HepG2 (cell line): ENCODE measurements around the gene ALKBH2. TPM values are rescaled to one million over a fixed set of nuclear protein-coding genes. Genes with fewer than 3 reads are reported as not detected.
A peak's percentile ranks its signal among the peaks of the same experiment; 100 is the strongest.

Source experiments
- ATF7 ChIP-seq, 2 experiments: fragments of 450-650 bp in 1 of 2; sonication (generic) in 1 of 2; formaldehyde crosslinking in 1 of 2; IDR thresholded peaks; 2 replicates each; pipeline versions ENCODE4 v1.4.0 to v1.6.1; 2016 to 2020; ENCODE audit warnings: antibody characterized with exemption in 1 of 2, mild to moderate bottlenecking in 1 of 2, missing genetic modification reagents in 1 of 2
- ATRX ChIP-seq: sonication (generic); formaldehyde crosslinking; IDR thresholded peaks from 2 replicates; pipeline ENCODE4 v1.4.0; 2020; ENCODE audit warnings: missing genetic modification reagents, borderline replicate concordance
- BRD4 ChIP-seq: sonication (generic); formaldehyde crosslinking; IDR thresholded peaks from 2 replicates; pipeline ENCODE4 v1.4.0; 2020; ENCODE audit warnings: missing genetic modification reagents
- CHD2 ChIP-seq: IDR thresholded peaks from 2 replicates; pipeline ENCODE4 v1.6.1; 2011; ENCODE audit warnings: low read depth, low read length, improper control_type of control experiment
- DPF2 ChIP-seq: sonication (generic); formaldehyde crosslinking; IDR thresholded peaks from 2 replicates; pipeline ENCODE4 v1.4.0; 2020; ENCODE audit warnings: mild to moderate bottlenecking, low read depth, missing genetic modification reagents, borderline replicate concordance
- ETV5 ChIP-seq: IDR thresholded peaks from 2 replicates; pipeline ENCODE4 v1.6.1; 2018; ENCODE audit warnings: missing biosample characterization, missing genetic modification reagents, inconsistent platforms, borderline replicate concordance
- HINFP ChIP-seq: sonication (generic); formaldehyde crosslinking; IDR thresholded peaks from 2 replicates; pipeline ENCODE4 v1.4.0; 2020; ENCODE audit warnings: low read depth, mild to moderate bottlenecking, missing genetic modification reagents
- KAT8 ChIP-seq: IDR thresholded peaks from 2 replicates; pipeline ENCODE4 v1.6.1; 2016; ENCODE audit warnings: missing genetic modification reagents, missing compliant biosample characterization
- KDM5B ChIP-seq: sonication (generic); formaldehyde crosslinking; IDR thresholded peaks from 2 replicates; pipeline ENCODE4 v1.4.0; 2020; ENCODE audit warnings: missing genetic modification reagents, mild to moderate bottlenecking, borderline replicate concordance
- KDM6A ChIP-seq: IDR thresholded peaks from 2 replicates; pipeline ENCODE4 v1.6.1; 2016; ENCODE audit warnings: low read depth
- MAFF ChIP-seq: IDR thresholded peaks from 2 replicates; pipeline ENCODE4 v1.6.1; 2011; ENCODE audit warnings: low read depth, low read length, improper control_type of control experiment
- MEIS2 ChIP-seq: sonication (generic); formaldehyde crosslinking; IDR thresholded peaks from 2 replicates; pipeline ENCODE4 v1.9.0; 2021; ENCODE audit warnings: mild to moderate bottlenecking, missing genetic modification reagents
- POLR2AphosphoS5 ChIP-seq: IDR thresholded peaks from 2 replicates; pipeline ENCODE4 v1.6.1; 2012; ENCODE audit warnings: low read depth, low read length
- RFXAP ChIP-seq: sonication (generic); formaldehyde crosslinking; IDR thresholded peaks from 2 replicates; pipeline ENCODE4 v1.4.0; 2020; ENCODE audit warnings: missing genetic modification reagents, borderline replicate concordance
- SALL1 ChIP-seq: sonication (generic); formaldehyde crosslinking; IDR thresholded peaks from 2 replicates; pipeline ENCODE4 v1.8.0; 2022; ENCODE audit warnings: mild to moderate bottlenecking, missing genetic modification reagents
- SAP130 ChIP-seq: IDR thresholded peaks from 2 replicates; pipeline ENCODE4 v1.6.1; 2016; ENCODE audit warnings: low read depth
- SIX4 ChIP-seq: sonication (generic); formaldehyde crosslinking; IDR thresholded peaks from 2 replicates; pipeline ENCODE4 v1.4.0; 2020; ENCODE audit warnings: missing genetic modification reagents
- ZFP1 ChIP-seq: IDR thresholded peaks from 2 replicates; pipeline ENCODE4 v1.6.1; 2016
- ZFP37 ChIP-seq: sonication (generic); formaldehyde crosslinking; IDR thresholded peaks from 2 replicates; pipeline ENCODE4 v1.4.0; 2020; ENCODE audit warnings: missing genetic modification reagents, borderline replicate concordance
- ZNF362 ChIP-seq: sonication (generic); formaldehyde crosslinking; IDR thresholded peaks from 2 replicates; pipeline ENCODE4 v1.4.0; 2020; ENCODE audit warnings: missing genetic modification reagents, mild to moderate bottlenecking, borderline replicate concordance
- ZNF614 ChIP-seq: IDR thresholded peaks from 2 replicates; pipeline ENCODE4 v1.6.1; 2018; ENCODE audit warnings: missing biosample characterization, missing genetic modification reagents, inconsistent platforms, borderline replicate concordance
- ZNF768 ChIP-seq: sonication (generic); formaldehyde crosslinking; IDR thresholded peaks from 2 replicates; pipeline ENCODE4 v1.4.0; 2020; ENCODE audit warnings: missing genetic modification reagents
- polyA plus RNA-seq, 8 experiments: library from polyadenylated mRNA; depleted of rRNA in 3 of 8; stranded (reverse) in 7 of 8; unstranded in 1 of 8; fragments of >200 nt; fragmentation: Illumina TruSeq in 4 of 8; extraction: Trizol in 4 of 8; gene quantifications; 2 replicates each; pipeline versions ENCODE4 v1.2.1 to v1.2.3, GENCODE V29; 2011 to 2016; ENCODE audit warnings: low read depth in 4 of 8, missing spikeins in 1 of 8, mixed read lengths in 1 of 8; ENCODE audit not compliant: insufficient read depth in 1 of 8
- total RNA-seq, 5 experiments: library from RNA; depleted of rRNA; stranded (reverse); fragments of >200 nt; fragmentation: Illumina TruSeq; extraction: Trizol; gene quantifications; 2 replicates each; pipeline ENCODE4 v1.2.3, GENCODE V29; 2016; ENCODE audit warnings: low read depth in 1 of 5
- TF ChIP-seq, protein P1 (sequence below): IDR thresholded peaks from 2 replicates; pipeline ENCODE4 v1.6.1; 2016; ENCODE audit warnings: missing genetic modification reagents, missing compliant biosample characterization
- TF ChIP-seq, protein P2 (sequence below): sonication (generic); formaldehyde crosslinking; IDR thresholded peaks from 2 replicates; pipeline ENCODE4 v1.4.0; 2020; ENCODE audit warnings: missing genetic modification reagents
- TF ChIP-seq, protein P3 (sequence below), 2 experiments: sonication (generic) in 1 of 2; formaldehyde crosslinking in 1 of 2; IDR thresholded peaks; 2 replicates each; pipeline versions ENCODE4 v1.4.0 to v1.6.1; 2018 to 2020; ENCODE audit warnings: missing genetic modification reagents in 2 of 2, borderline replicate concordance in 1 of 2, low read depth in 1 of 2, mild to moderate bottlenecking in 1 of 2, missing biosample characterization in 1 of 2

The ALKBH2 gene
- total and polyA plus RNA-seq, 2 of the 13 experiments (the other 11 are each of a cell fraction or from before 2014, with no cell fraction given) = 21.0 to 40.5 TPM

DNA sequence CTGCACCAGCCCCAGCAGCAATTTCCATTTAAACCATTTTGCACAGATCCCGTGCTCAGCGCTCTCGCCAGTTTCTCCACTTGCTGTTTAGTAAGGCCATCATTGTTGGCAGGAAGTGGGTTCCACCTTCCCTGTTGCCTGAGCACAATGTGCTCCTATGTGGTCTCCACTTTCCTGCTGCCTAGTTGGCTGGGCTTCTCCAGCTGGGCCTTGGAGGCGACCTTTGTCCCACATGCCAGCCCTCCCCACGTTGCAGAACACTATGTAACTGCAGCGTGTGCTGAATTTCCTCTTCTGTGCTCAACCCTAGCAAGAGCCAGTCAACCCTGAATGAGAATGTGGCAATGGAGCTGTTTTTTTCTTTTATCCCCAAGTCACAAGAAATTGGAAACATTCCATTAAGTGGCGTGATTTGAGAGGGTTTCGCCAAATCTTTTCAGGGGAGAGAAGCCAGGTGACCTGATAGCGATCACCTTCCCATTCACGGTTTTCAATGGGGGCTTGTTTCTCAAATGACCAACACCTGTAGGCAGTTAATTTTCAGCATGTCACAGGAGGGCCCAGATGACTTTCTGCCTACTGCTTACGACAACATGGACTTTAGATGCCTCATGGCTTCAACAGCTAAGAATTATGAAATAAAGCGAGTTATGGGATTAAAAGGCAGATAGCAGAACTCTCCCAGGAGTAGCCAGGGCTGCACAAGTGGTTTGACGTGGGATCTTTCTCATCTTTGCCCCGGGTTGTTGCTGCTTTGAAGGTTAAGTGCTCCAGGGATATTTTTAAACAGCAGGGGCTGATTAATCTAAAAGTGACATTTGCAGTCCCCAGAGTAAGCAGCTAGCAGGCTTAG, 22.7 kb upstream of the ALKBH2 start, which contains the start of gene ACACB (continued):
- peak; percentile 68; the same call in 1 of the 2 replicates for TF ChIP-seq ZNF362 (CRISPR knock-in tag)
- peak; percentile 64 for TF ChIP-seq MAFF
- TF ChIP-seq, protein P1, sequence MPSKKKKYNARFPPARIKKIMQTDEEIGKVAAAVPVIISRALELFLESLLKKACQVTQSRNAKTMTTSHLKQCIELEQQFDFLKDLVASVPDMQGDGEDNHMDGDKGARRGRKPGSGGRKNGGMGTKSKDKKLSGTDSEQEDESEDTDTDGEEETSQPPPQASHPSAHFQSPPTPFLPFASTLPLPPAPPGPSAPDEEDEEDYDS (CRISPR knock-in tag) = peak; percentile 90
- 0 out of 2 replicates have a peak, but pooled peaks have one; percentile 31 for TF ChIP-seq ZFP37 (CRISPR knock-in tag)
- peak; percentile 67 for TF ChIP-seq KAT8 (CRISPR knock-in tag)
- no peak for TF ChIP-seq CHD2
- no peak for TF ChIP-seq MEIS2 (CRISPR knock-in tag)
- peak; percentile 95 for TF ChIP-seq SALL1 (CRISPR knock-in tag)
- no peak for TF ChIP-seq ATF7 (IDR thresholded peaks at IDR 0.05)
- TF ChIP-seq ATF7 (CRISPR knock-in tag; IDR thresholded peaks at IDR 0.05) = 0 out of 2 replicates have a peak, but pooled peaks have one; percentile 44
- TF ChIP-seq SAP130 = peak; percentile 90
- peak; percentile 66 for TF ChIP-seq SIX4 (CRISPR knock-in tag)
- TF ChIP-seq, protein P2, sequence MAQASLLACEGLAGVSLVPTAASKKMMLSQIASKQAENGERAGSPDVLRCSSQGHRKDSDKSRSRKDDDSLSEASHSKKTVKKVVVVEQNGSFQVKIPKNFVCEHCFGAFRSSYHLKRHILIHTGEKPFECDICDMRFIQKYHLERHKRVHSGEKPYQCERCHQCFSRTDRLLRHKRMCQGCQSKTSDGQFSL (CRISPR knock-in tag) = 0 out of 2 replicates have a peak, but pooled peaks have one; percentile 6
- peak; percentile 62; the same call in 1 of the 2 replicates for TF ChIP-seq DPF2 (CRISPR knock-in tag)
- TF ChIP-seq KDM6A = peak; percentile 67
- no peak; the same call in 1 of the 2 replicates for TF ChIP-seq KDM5B (CRISPR knock-in tag)
- TF ChIP-seq BRD4 = peak; percentile 83; the same call in 1 of the 2 replicates
- TF ChIP-seq, protein P3, sequence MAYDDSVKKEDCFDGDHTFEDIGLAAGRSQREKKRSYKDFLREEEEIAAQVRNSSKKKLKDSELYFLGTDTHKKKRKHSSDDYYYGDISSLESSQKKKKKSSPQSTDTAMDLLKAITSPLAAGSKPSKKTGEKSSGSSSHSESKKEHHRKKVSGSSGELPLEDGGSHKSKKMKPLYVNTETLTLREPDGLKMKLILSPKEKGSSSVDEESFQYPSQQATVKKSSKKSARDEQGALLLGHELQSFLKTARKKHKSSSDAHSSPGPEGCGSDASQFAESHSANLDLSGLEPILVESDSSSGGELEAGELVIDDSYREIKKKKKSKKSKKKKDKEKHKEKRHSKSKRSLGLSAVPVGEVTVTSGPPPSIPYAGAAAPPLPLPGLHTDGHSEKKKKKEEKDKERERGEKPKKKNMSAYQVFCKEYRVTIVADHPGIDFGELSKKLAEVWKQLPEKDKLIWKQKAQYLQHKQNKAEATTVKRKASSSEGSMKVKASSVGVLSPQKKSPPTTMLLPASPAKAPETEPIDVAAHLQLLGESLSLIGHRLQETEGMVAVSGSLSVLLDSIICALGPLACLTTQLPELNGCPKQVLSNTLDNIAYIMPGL (CRISPR knock-in tag; IDR thresholded peaks at IDR 0.05; ENCODE audit: borderline replicate concordance in 1 of 2, low read depth in 1 of 2) = peak; percentile 46 to 68; a peak in 1 of 4 replicates
- peak; percentile 74; the same call in 1 of the 2 replicates for TF ChIP-seq RFXAP (CRISPR knock-in tag)
- TF ChIP-seq POLR2AphosphoS5 = peak; percentile 89
- peak; percentile 45; the same call in 1 of the 2 replicates for TF ChIP-seq ZFP1 (CRISPR knock-in tag)
- TF ChIP-seq HINFP (CRISPR knock-in tag) = peak; percentile 66; the same call in 1 of the 2 replicates
- TF ChIP-seq ZNF614 (CRISPR knock-in tag) = peak; percentile 80
- no peak for TF ChIP-seq ATRX (CRISPR knock-in tag)
- peak; percentile 85 for TF ChIP-seq ETV5 (CRISPR knock-in tag)
- 0 out of 2 replicates have a peak, but pooled peaks have one; percentile 21 for TF ChIP-seq ZNF768 (CRISPR knock-in tag)
